WTC11 (cell line): ENCODE measurements around the gene UBA1. TPM values are rescaled to one million over a fixed set of nuclear protein-coding genes. Genes with fewer than 3 reads are reported as not detected.

Experiments used
- ATAC-seq: fragments of 200-7000 bp; cut with Tn5 transposase; 2 replicates; pipeline ENCODE4 v1.10.0; 2021; ENCODE audit warnings: mild to moderate bottlenecking, moderate library complexity
- CTCF ChIA-PET: fragments of 300-600 bp; sonication (Branson Sonifier 250); formaldehyde crosslinking; loops from one replicate; lab custom pipeline; 2021; ENCODE audit warnings: antibody characterized with exemption; lab: Charles Lee
- POLR2A ChIA-PET: fragments of 350-600 bp; sonication (Branson Sonifier 250); formaldehyde crosslinking; loops from one replicate; lab custom pipeline; 2021; ENCODE audit warnings: antibody characterized with exemption; lab: Charles Lee
- DNase-seq: peaks from one replicate; pipeline ENCODE4 v3.0.0; 2021; ENCODE audit warnings: low spot score
- H3K27ac Mint-ChIP-seq: 2 replicates; pipeline ENCODE4 v1.8.0; 2021; ENCODE audit warnings: mixed read lengths
- H3K27me3 Mint-ChIP-seq: 2 replicates; pipeline ENCODE4 v1.8.0; 2021; ENCODE audit warnings: low read depth, mild to moderate bottlenecking, moderate library complexity, mixed read lengths
- H3K36me3 Mint-ChIP-seq: 2 replicates; pipeline ENCODE4 v1.8.0; 2021; ENCODE audit warnings: mixed read lengths
- H3K4me1 Mint-ChIP-seq: 2 replicates; pipeline ENCODE4 v1.8.0; 2022; ENCODE audit warnings: mixed read lengths
- H3K4me3 Mint-ChIP-seq: 2 replicates; pipeline ENCODE4 v1.8.0; 2021; ENCODE audit warnings: mild to moderate bottlenecking, moderate library complexity, mixed read lengths
- H3K9me3 Mint-ChIP-seq: 2 replicates; pipeline ENCODE4 v1.8.0; 2021; ENCODE audit warnings: mixed read lengths
- EMX1 ChIP-seq: fragments of 250-450 bp; sonication (Bioruptor Pico); IDR thresholded peaks from 2 replicates; pipeline ENCODE4 v1.8.0; 2021; ENCODE audit warnings: mild to moderate bottlenecking
- FOXP1 ChIP-seq: sonication (generic); formaldehyde crosslinking; IDR thresholded peaks from 2 replicates; pipeline ENCODE4 v1.8.0; 2022; ENCODE audit warnings: missing genetic modification reagents, mild to moderate bottlenecking, moderate library complexity, borderline replicate concordance
- GABPB1 ChIP-seq: sonication (generic); formaldehyde crosslinking; IDR thresholded peaks from 2 replicates; pipeline ENCODE4 v1.8.1; 2023; ENCODE audit warnings: mild to moderate bottlenecking, missing genetic modification reagents
- KAT7 ChIP-seq: sonication (generic); formaldehyde crosslinking; IDR thresholded peaks from 2 replicates; pipeline ENCODE4 v1.8.1; 2023; ENCODE audit warnings: missing genetic modification reagents, mild to moderate bottlenecking, borderline replicate concordance
- NR3C1 ChIP-seq: sonication (generic); formaldehyde crosslinking; conservative IDR thresholded peaks from 2 replicates; pipeline ENCODE4 v1.8.1; 2023; ENCODE audit warnings: low read depth, mild to moderate bottlenecking, missing genetic modification reagents
- PRRX2 ChIP-seq: fragments of 250-450 bp; sonication (Bioruptor Pico); IDR thresholded peaks from 2 replicates; pipeline ENCODE4 v1.8.0; 2021; ENCODE audit warnings: mild to moderate bottlenecking
- RORB ChIP-seq: fragments of 250-450 bp; sonication (Bioruptor Pico); IDR thresholded peaks from 2 replicates; pipeline ENCODE4 v1.9.0; 2021; ENCODE audit warnings: mild to moderate bottlenecking
- SOX15 ChIP-seq: fragments of 250-450 bp; sonication (Bioruptor Pico); IDR thresholded peaks from 2 replicates; pipeline ENCODE4 v1.9.0; 2021; ENCODE audit warnings: mild to moderate bottlenecking
- TCF7 ChIP-seq: sonication (generic); formaldehyde crosslinking; IDR thresholded peaks from 2 replicates; pipeline ENCODE4 v1.8.0; 2022; ENCODE audit warnings: mild to moderate bottlenecking, low read depth, missing genetic modification reagents, moderate library complexity
- ZBTB21 ChIP-seq: sonication (generic); formaldehyde crosslinking; IDR thresholded peaks from 2 replicates; pipeline ENCODE4 v1.8.1; 2023; ENCODE audit warnings: mild to moderate bottlenecking, missing genetic modification reagents, borderline replicate concordance
- ZNF232 ChIP-seq: sonication (generic); formaldehyde crosslinking; IDR thresholded peaks from 2 replicates; pipeline ENCODE4 v1.8.0; 2022; ENCODE audit warnings: mild to moderate bottlenecking, missing genetic modification reagents
- ZNF416 ChIP-seq: fragments of 250-450 bp; sonication (Bioruptor Pico); IDR thresholded peaks from 2 replicates; pipeline ENCODE4 v1.9.0; 2021; ENCODE audit warnings: mild to moderate bottlenecking, inconsistent platforms
- ZNF671 ChIP-seq: fragments of 250-450 bp; sonication (Bioruptor Pico); IDR thresholded peaks from 2 replicates; pipeline ENCODE4 v1.8.0; 2021; ENCODE audit warnings: mild to moderate bottlenecking
- total RNA-seq: library from RNA; stranded (reverse); gene quantifications from 3 replicates; pipeline ENCODE4 v1.2.3, GENCODE V29; 2021
- TF ChIP-seq, protein P1 (sequence below): sonication (generic); formaldehyde crosslinking; IDR thresholded peaks from 2 replicates; pipeline ENCODE4 v1.8.1; 2022; ENCODE audit warnings: low read depth, mild to moderate bottlenecking, moderate library complexity, missing genetic modification reagents, borderline replicate concordance
- TF ChIP-seq, protein P2 (sequence below): sonication (generic); formaldehyde crosslinking; IDR thresholded peaks from 2 replicates; pipeline ENCODE4 v1.8.0; 2023; ENCODE audit warnings: missing genetic modification reagents
- TF ChIP-seq, protein P3 (sequence below): sonication (generic); formaldehyde crosslinking; IDR thresholded peaks from 2 replicates; pipeline ENCODE4 v1.8.0; 2022; ENCODE audit warnings: mild to moderate bottlenecking, missing genetic modification reagents
- TF ChIP-seq, protein P4 (sequence below): sonication (generic); formaldehyde crosslinking; IDR thresholded peaks from 2 replicates; pipeline ENCODE4 v1.8.1; 2023; ENCODE audit warnings: mild to moderate bottlenecking, missing genetic modification reagents
- TF ChIP-seq, protein P5 (sequence below): sonication (generic); formaldehyde crosslinking; IDR thresholded peaks from 2 replicates; pipeline ENCODE4 v1.8.1; 2023; ENCODE audit warnings: mild to moderate bottlenecking, moderate library complexity, missing genetic modification reagents
- TF ChIP-seq, protein P6 (sequence below): sonication (generic); formaldehyde crosslinking; IDR thresholded peaks from 2 replicates; pipeline ENCODE4 v1.8.1; 2022; ENCODE audit warnings: low read depth, missing genetic modification reagents, borderline replicate concordance

UBA1 gene
- total RNA-seq, 1 experiment from 2014 or later: 379 TPM

DNA sequence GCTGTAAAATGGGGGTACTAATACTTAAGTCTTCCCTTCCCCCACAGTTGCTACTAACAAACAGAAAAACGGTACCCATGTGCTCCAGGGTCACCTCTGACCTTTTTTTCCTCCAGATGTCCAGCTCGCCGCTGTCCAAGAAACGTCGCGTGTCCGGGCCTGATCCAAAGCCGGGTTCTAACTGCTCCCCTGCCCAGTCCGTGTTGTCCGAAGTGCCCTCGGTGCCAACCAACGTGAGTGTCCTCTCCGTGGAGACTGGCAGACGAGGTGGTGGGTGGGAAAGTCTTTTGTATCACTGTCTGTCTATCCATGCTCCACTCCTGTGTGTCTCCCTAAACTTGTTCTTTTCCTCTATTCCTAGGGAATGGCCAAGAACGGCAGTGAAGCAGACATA, 5.1 kb downstream of the UBA1 start:
- TF ChIP-seq, protein P1, sequence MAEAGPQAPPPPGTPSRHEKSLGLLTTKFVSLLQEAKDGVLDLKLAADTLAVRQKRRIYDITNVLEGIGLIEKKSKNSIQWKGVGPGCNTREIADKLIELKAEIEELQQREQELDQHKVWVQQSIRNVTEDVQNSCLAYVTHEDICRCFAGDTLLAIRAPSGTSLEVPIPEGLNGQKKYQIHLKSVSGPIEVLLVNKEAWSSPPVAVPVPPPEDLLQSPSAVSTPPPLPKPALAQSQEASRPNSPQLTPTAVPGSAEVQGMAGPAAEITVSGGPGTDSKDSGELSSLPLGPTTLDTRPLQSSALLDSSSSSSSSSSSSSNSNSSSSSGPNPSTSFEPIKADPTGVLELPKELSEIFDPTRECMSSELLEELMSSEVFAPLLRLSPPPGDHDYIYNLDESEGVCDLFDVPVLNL (CRISPR knock-in tag): no peak
- TF ChIP-seq TCF7 (CRISPR knock-in tag) (no peak), PRRX2 (CRISPR knock-in tag) (no peak), ZNF671 (CRISPR knock-in tag) (no peak), ZNF416 (no peak)
- peaks cover 46% of the 10 kb centered on the region for H3K4me1 Mint-ChIP-seq
- ChIA-PET POLR2A (no interaction called here), CTCF (no interaction called here)
- peak overlapping the region; percentile 10; the same call in 1 of the 2 replicates for H3K4me3 Mint-ChIP-seq
- no peak for ATAC-seq
- peaks cover 57% of the 10 kb centered on the region for H3K36me3 Mint-ChIP-seq
- H3K27ac Mint-ChIP-seq: peak overlapping the region; percentile 68
- H3K9me3 Mint-ChIP-seq: no peaks in the 10 kb centered on the region
- no peaks in the 10 kb centered on the region for H3K27me3 Mint-ChIP-seq
- DNase-seq: no peak

DNA sequence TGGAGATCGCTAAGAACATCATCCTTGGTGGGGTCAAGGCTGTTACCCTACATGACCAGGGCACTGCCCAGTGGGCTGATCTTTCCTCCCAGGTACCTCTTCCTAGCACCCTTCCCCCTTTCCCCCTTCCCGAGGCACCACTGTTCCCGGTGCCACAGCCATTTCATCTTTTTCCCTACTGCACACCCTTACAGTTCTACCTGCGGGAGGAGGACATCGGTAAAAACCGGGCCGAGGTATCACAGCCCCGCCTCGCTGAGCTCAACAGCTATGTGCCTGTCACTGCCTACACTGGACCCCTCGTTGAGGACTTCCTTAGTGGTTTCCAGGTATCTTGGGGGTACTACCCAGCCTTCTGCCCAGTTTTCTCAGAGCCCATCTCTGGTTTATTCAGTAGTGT, 5.7 kb downstream of the UBA1 start:
- TF ChIP-seq, protein P2, sequence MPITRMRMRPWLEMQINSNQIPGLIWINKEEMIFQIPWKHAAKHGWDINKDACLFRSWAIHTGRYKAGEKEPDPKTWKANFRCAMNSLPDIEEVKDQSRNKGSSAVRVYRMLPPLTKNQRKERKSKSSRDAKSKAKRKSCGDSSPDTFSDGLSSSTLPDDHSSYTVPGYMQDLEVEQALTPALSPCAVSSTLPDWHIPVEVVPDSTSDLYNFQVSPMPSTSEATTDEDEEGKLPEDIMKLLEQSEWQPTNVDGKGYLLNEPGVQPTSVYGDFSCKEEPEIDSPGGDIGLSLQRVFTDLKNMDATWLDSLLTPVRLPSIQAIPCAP (CRISPR knock-in tag): no peak
- TF ChIP-seq, protein P3, sequence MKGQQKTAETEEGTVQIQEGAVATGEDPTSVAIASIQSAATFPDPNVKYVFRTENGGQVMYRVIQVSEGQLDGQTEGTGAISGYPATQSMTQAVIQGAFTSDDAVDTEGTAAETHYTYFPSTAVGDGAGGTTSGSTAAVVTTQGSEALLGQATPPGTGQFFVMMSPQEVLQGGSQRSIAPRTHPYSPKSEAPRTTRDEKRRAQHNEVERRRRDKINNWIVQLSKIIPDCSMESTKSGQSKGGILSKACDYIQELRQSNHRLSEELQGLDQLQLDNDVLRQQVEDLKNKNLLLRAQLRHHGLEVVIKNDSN (CRISPR knock-in tag): no peak
- no peak for TF ChIP-seq ZNF416
- TF ChIP-seq, protein P4, sequence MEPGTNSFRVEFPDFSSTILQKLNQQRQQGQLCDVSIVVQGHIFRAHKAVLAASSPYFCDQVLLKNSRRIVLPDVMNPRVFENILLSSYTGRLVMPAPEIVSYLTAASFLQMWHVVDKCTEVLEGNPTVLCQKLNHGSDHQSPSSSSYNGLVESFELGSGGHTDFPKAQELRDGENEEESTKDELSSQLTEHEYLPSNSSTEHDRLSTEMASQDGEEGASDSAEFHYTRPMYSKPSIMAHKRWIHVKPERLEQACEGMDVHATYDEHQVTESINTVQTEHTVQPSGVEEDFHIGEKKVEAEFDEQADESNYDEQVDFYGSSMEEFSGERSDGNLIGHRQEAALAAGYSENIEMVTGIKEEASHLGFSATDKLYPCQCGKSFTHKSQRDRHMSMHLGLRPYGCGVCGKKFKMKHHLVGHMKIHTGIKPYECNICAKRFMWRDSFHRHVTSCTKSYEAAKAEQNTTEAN (CRISPR knock-in tag): no peak
- no peak for TF ChIP-seq EMX1 (CRISPR knock-in tag)
- no peak for TF ChIP-seq TCF7 (CRISPR knock-in tag)
- no peak for TF ChIP-seq FOXP1
- TF ChIP-seq SOX15 (CRISPR knock-in tag): no peak
- no peak for TF ChIP-seq RORB (CRISPR knock-in tag)
- TF ChIP-seq, protein P5, sequence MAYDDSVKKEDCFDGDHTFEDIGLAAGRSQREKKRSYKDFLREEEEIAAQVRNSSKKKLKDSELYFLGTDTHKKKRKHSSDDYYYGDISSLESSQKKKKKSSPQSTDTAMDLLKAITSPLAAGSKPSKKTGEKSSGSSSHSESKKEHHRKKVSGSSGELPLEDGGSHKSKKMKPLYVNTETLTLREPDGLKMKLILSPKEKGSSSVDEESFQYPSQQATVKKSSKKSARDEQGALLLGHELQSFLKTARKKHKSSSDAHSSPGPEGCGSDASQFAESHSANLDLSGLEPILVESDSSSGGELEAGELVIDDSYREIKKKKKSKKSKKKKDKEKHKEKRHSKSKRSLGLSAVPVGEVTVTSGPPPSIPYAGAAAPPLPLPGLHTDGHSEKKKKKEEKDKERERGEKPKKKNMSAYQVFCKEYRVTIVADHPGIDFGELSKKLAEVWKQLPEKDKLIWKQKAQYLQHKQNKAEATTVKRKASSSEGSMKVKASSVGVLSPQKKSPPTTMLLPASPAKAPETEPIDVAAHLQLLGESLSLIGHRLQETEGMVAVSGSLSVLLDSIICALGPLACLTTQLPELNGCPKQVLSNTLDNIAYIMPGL: no peak
- TF ChIP-seq KAT7 (CRISPR knock-in tag): no peak
- no peak for TF ChIP-seq NR3C1 (CRISPR knock-in tag)
- no peak for TF ChIP-seq ZBTB21 (CRISPR knock-in tag)
- no peak for TF ChIP-seq GABPB1
- TF ChIP-seq ZNF232: no peak
- TF ChIP-seq, protein P6, sequence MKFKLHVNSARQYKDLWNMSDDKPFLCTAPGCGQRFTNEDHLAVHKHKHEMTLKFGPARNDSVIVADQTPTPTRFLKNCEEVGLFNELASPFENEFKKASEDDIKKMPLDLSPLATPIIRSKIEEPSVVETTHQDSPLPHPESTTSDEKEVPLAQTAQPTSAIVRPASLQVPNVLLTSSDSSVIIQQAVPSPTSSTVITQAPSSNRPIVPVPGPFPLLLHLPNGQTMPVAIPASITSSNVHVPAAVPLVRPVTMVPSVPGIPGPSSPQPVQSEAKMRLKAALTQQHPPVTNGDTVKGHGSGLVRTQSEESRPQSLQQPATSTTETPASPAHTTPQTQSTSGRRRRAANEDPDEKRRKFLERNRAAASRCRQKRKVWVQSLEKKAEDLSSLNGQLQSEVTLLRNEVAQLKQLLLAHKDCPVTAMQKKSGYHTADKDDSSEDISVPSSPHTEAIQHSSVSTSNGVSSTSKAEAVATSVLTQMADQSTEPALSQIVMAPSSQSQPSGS (CRISPR knock-in tag): no peak
- Mint-ChIP-seq H3K9me3 (no peaks in the 10 kb centered on the region), H3K4me3 (no peak overlapping the region), H3K4me1 (peaks cover 46% of the 10 kb centered on the region), H3K27ac (peak overlapping the region; percentile 68; the same call in 1 of the 2 replicates), H3K36me3 (peaks cover 57% of the 10 kb centered on the region), H3K27me3 (no peaks in the 10 kb centered on the region)
- CTCF ChIA-PET: no interaction called here
- POLR2A ChIA-PET: interaction anchor here (1.4 kb wide), 1 partner anchor 18 kb away, joined by 4 read pairs; no protein-coding TSS in a partner anchor
- no peak for ATAC-seq
- no peak for DNase-seq
